DOHH2 (cell line): ENCODE measurements around the gene IER2.
A peak's percentile ranks its signal among the peaks of the same experiment; 100 is the strongest.
"Not testable (repeated sequence)": the region's sequence is repeated elsewhere in the genome, so short reads cannot be mapped to it uniquely, and the experiment has no call there.

Experiments
- H3F3A ChIP-seq: fragments of 200-600 bp; sonication (generic), shearing (Covaris generic); 2 replicates; pipeline ENCODE4 v1.6.0; 2016; ENCODE audit warnings: antibody characterized with exemption, mild to moderate bottlenecking; ENCODE audit not compliant: control insufficient read depth, insufficient read depth
- H3K27ac ChIP-seq: fragments of 200-600 bp; sonication (generic); 2 replicates; pipeline ENCODE4 v1.5.1; 2014; ENCODE audit warnings: low read depth, mild to moderate bottlenecking, low read length, moderate library complexity
- H3K27me3 ChIP-seq: fragments of 200-600 bp; sonication (generic); 2 replicates; pipeline ENCODE4 v1.6.1; 2014; ENCODE audit warnings: mild to moderate bottlenecking, low read length, mixed read lengths; ENCODE audit not compliant: control insufficient read depth
- H3K36me3 ChIP-seq: fragments of 200-600 bp; sonication (generic); 2 replicates; pipeline ENCODE4 v1.6.1; 2014; ENCODE audit warnings: mild to moderate bottlenecking, low read length, moderate library complexity, mixed read lengths; ENCODE audit not compliant: control insufficient read depth
- H3K4me1 ChIP-seq: fragments of 200-600 bp; sonication (generic); 2 replicates; pipeline ENCODE4 v1.6.1; 2014; ENCODE audit warnings: mild to moderate bottlenecking, low read length, mixed read lengths; ENCODE audit not compliant: control insufficient read depth
- H3K4me2 ChIP-seq: fragments of 200-600 bp; sonication (generic); 2 replicates; pipeline ENCODE4 v1.6.0; 2014; ENCODE audit warnings: mild to moderate bottlenecking, low read length, moderate library complexity
- H3K4me3 ChIP-seq: fragments of 200-600 bp; sonication (generic); 2 replicates; pipeline ENCODE4 v1.5.1; 2014; ENCODE audit warnings: mild to moderate bottlenecking, low read length, mixed read lengths
- H3K79me2 ChIP-seq: fragments of 200-600 bp; sonication (generic); 2 replicates; pipeline ENCODE4 v1.6.1; 2014; ENCODE audit warnings: mild to moderate bottlenecking, low read length, mixed read lengths; ENCODE audit not compliant: control insufficient read depth
- H3K9me2 ChIP-seq: fragments of 200-600 bp; sonication (generic); replicated peaks from 2 replicates; pipeline ENCODE4 v1.6.1; 2014; ENCODE audit warnings: mild to moderate bottlenecking, low read length, mixed read lengths; ENCODE audit not compliant: control insufficient read depth
- H3K9me3 ChIP-seq: fragments of 200-600 bp; sonication (generic); 2 replicates; pipeline ENCODE4 v1.6.1; 2014; ENCODE audit warnings: antibody characterized with exemption, low read length, mixed read lengths; ENCODE audit not compliant: control insufficient read depth, insufficient read depth
- H4K20me1 ChIP-seq: fragments of 200-600 bp; sonication (generic); 2 replicates; pipeline ENCODE4 v1.6.0; 2014; ENCODE audit warnings: low read depth, mild to moderate bottlenecking, antibody characterized with exemption, low read length, moderate library complexity; ENCODE audit not compliant: control insufficient read depth, insufficient read depth
- CTCF ChIP-seq: fragments of 200-600 bp; sonication (generic); IDR thresholded peaks from one replicate; pipeline ENCODE4 v1.5.1; 2014; ENCODE audit warnings: antibody characterized with exemption, mild to moderate bottlenecking, low read depth, low read length; ENCODE audit not compliant: poor library complexity, severe bottlenecking
- EZH2phosphoT487 ChIP-seq: fragments of 200-600 bp; sonication (generic); IDR thresholded peaks from 2 replicates; pipeline ENCODE4 v1.6.1; 2017; ENCODE audit warnings: borderline replicate concordance, mild to moderate bottlenecking, antibody characterized with exemption, low read length, moderate library complexity, mixed read lengths

Gene IER2

DNA sequence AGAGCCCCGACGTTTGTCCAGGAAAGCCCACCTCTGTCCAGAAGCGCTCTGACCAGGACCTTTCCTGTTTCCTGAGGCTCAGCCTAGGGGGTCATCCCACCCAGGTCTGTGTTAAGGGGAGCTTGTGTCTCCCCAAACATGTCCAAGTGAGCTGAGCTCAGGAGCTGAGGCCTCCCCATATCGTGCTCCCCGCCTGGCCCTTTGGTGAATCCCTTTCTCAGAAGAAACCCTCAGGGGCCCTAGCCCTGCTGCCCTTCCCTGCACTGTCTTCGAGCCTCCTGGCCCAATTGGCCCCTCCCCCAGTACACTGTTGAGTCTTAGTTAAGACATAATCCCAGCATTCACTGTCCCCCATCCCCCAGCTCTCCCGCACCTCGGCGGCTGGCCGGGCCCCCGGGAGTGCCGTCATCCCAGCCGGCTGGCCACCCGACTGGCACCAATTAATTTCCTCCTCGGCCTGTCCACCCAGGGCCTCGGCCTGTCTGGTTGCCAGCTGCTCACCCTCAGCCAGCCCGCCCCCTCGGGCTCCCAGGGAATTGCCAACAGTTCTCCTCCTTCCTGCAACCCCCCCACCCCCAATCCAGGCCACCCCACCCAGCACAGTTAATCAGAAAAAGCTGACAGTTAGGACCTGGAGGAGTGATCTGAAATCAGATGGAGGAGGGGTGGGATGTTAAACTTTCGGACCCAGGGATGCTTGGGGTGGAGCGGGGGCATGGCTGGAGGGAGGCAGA lies 13.6 kb downstream of the IER2 start:
- Histone ChIP-seq H4K20me1 (no peaks in the 10 kb centered on the region), H3K9me2 (no peaks in the 10 kb centered on the region), H3K27me3 (no peaks in the 10 kb centered on the region), H3K9me3 (no peaks in the 10 kb centered on the region), H3K36me3 (no peaks in the 10 kb centered on the region), H3K4me3 (peak overlapping the region; percentile 85), H3K4me2 (peak overlapping the region; percentile 100), H3K4me1 (peaks cover 76% of the 10 kb centered on the region), H3K79me2 (no peaks in the 10 kb centered on the region), H3F3A (peaks cover 48% of the 10 kb centered on the region), H3K27ac (peak overlapping the region; percentile 91)
- TF ChIP-seq CTCF = no peak
- TF ChIP-seq EZH2phosphoT487 = no peak

DNA sequence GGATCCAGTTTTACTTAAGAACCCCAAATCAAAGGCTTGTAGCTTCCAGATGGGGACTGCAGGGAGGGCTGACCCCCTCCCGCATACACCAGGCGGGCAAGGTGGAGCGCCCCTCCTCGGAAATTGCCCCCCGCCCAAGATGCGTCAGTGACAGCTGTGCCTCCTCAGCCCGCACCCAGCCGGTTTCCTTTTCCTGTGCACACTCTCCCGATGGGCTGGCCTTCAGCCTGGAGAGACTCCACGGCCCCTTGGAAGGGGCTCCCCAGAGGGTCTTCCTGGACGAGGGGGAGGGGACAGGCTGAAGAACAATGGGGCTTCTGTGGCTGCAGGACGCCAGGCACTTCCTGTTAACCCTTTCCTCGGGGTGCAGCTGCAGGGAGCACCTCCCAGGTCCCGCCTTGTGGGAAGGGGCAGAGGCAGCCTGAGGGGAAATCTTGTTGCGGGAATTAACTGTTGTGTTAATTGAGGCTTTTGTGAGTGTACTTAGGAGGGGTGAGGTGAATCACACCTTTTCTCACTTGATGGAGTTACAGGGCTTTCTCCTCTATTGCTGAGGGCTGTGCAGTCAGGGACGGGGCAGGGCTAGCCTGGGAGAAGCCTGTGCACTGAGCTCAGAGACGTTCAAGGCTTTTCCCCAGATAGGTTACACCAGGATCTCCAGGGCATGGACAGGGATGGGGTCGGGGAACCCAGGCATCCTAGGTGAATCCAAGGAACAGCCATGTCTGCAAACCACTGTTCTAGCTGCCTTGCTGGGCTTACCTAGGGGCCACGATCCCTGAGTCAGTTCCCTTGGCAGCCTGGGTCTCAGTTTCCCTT lies 14.3 kb downstream of the IER2 start:
- Histone ChIP-seq H3K4me2 (peak overlapping the region; percentile 100), H3K9me2 (no peaks in the 10 kb centered on the region), H3F3A (peaks cover 51% of the 10 kb centered on the region), H3K36me3 (no peaks in the 10 kb centered on the region), H3K9me3 (no peaks in the 10 kb centered on the region), H4K20me1 (no peaks in the 10 kb centered on the region), H3K27ac (peak overlapping the region; percentile 91), H3K4me1 (peaks cover 84% of the 10 kb centered on the region), H3K27me3 (no peaks in the 10 kb centered on the region), H3K79me2 (no peaks in the 10 kb centered on the region), H3K4me3 (peak overlapping the region; percentile 85)
- no peak for TF ChIP-seq EZH2phosphoT487
- no peak for TF ChIP-seq CTCF

DNA sequence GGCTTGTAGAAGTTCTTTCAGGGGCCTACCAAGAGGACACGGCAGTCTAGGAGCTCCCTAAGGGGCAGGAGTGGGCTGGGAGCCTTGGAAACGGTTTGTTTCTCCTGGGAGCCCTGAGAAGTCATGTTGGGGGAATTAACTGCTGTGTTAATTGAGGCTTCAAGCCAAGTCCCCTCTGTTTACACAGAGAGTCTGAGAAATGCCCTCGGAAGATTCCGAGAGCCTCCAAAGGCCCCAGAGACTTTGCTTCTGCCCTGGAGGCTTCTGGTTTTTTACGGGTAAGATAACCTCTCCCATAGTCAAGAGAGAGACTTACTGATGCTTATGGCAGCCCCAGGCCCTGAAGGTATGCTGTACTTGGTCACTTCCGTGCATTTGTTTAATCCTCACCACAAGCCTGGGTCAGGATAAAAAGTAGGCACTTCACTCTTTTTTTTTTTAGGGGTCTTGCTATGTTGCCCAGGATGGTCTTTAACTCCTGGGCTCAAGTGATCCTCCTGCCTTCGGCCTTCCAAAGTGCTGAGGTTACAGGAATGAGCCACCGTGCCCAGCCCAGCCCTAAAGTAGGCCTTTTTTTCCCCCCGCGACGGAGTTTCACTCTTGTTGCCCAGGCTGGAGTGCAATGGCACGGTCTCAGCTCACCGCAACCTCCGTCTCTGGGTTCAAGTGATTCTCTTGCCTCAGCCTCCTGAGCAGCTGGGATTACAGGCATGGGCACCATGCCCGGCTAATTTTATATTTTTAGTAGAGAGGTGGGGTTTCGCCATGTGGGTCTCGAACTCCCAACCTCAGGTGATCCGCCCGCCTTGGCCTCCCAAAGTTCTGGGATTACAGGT lies 15.2 kb downstream of the IER2 start:
- Histone ChIP-seq H3K9me3 (no peaks in the 10 kb centered on the region), H3K36me3 (no peaks in the 10 kb centered on the region), H3K4me3 (peak overlapping the region; percentile 85), H3K79me2 (no peaks in the 10 kb centered on the region), H3K4me2 (peak overlapping the region; percentile 100), H3F3A (peaks cover 44% of the 10 kb centered on the region), H3K9me2 (no peaks in the 10 kb centered on the region), H3K4me1 (peaks cover 92% of the 10 kb centered on the region), H3K27ac (peak overlapping the region; percentile 91), H3K27me3 (no peaks in the 10 kb centered on the region), H4K20me1 (no peaks in the 10 kb centered on the region)
- TF ChIP-seq CTCF (no peak), EZH2phosphoT487 (no peak)

- not testable (repeated sequence) for H4K20me1 ChIP-seq, H3K9me2 ChIP-seq, H3K27me3 ChIP-seq, H3K4me3 ChIP-seq, H3K36me3 ChIP-seq, H3K9me3 ChIP-seq, H3K79me2 ChIP-seq, H3K27ac ChIP-seq
- Histone ChIP-seq H3F3A (peaks cover 39% of the 10 kb centered on the region), H3K4me2 (peak overlapping the region; percentile 91; the same call in 1 of the 2 replicates), H3K4me1 (peaks cover 94% of the 10 kb centered on the region)
These were observed 15.9 kb downstream of the IER2 start for GRCh38 chr19:13166151-13166550.
